OCI-LY7 (cell line): Measurements from ENCODE around the gene OST4. TPM values are rescaled to one million over a fixed set of nuclear protein-coding genes. Genes with fewer than 3 reads are reported as not detected.

Experiments used
- BruUV-seq: library from RNA; stranded (reverse); fragments of 400-500 nt; replicated peaks from 2 replicates; lab custom pipeline; 2021; lab: Mats Ljungman, UMichigan
- CTCF ChIA-PET: fragments of 300-600 bp; sonication (Branson Sonifier 250); formaldehyde crosslinking; loops from one replicate; lab custom pipeline; 2022; ENCODE audit warnings: antibody characterized with exemption; ENCODE audit not compliant: unreplicated experiment; lab: Charles Lee
- POLR2A ChIA-PET: fragments of 300-600 bp; sonication (Branson Sonifier 250); formaldehyde crosslinking; loops from one replicate; lab custom pipeline; 2022; ENCODE audit warnings: antibody characterized with exemption; lab: Charles Lee
- DNase-seq: peaks from one replicate; pipeline ENCODE4 v3.0.0-alpha.2; 2015; ENCODE audit warnings: low spot score
- H2AFZ ChIP-seq: fragments of 200-600 bp; sonication (generic), shearing (Covaris generic); 2 replicates; pipeline ENCODE4 v1.6.1; 2014; ENCODE audit warnings: mild to moderate bottlenecking, antibody characterized with exemption, low read length, moderate library complexity
- H3K27ac ChIP-seq: fragments of 200-600 bp; sonication (generic); 2 replicates; pipeline ENCODE4 v1.5.1; 2014; ENCODE audit warnings: mixed run types, low read depth, mild to moderate bottlenecking, moderate library complexity, low read length, inconsistent platforms; ENCODE audit not compliant: poor library complexity, severe bottlenecking
- H3K36me3 ChIP-seq: fragments of 200-600 bp; sonication (generic); 2 replicates; pipeline ENCODE4 v1.6.1; 2014; ENCODE audit warnings: mild to moderate bottlenecking, antibody characterized with exemption, low read length, moderate library complexity, mixed read lengths; ENCODE audit not compliant: insufficient read depth
- H3K4me1 ChIP-seq: fragments of 200-600 bp; sonication (generic); 2 replicates; pipeline ENCODE4 v1.5.1; 2014; ENCODE audit warnings: mild to moderate bottlenecking, low read length; ENCODE audit not compliant: insufficient read depth, poor library complexity, severe bottlenecking
- H3K4me2 ChIP-seq: fragments of 200-600 bp; sonication (generic); 2 replicates; pipeline ENCODE4 v1.6.1; 2014; ENCODE audit warnings: mild to moderate bottlenecking, low read length
- H3K4me3 ChIP-seq: fragments of 200-600 bp; sonication (generic); 2 replicates; pipeline ENCODE4 v1.5.1; 2014; ENCODE audit warnings: mild to moderate bottlenecking, low read depth, low read length; ENCODE audit not compliant: poor library complexity, severe bottlenecking
- H3K79me2 ChIP-seq: fragments of 200-600 bp; sonication (generic); 2 replicates; pipeline ENCODE4 v1.6.1; 2016; ENCODE audit warnings: low read depth, mild to moderate bottlenecking, low read length, moderate library complexity, mixed read lengths; ENCODE audit not compliant: insufficient read depth
- H3K9me2 ChIP-seq: fragments of 200-600 bp; sonication (generic); 2 replicates; pipeline ENCODE4 v1.6.1; 2016; ENCODE audit warnings: mild to moderate bottlenecking, low read length, mixed read lengths; ENCODE audit not compliant: insufficient read depth
- H3K9me3 ChIP-seq: fragments of 200-600 bp; sonication (generic); 2 replicates; pipeline ENCODE4 v1.6.1; 2014; ENCODE audit warnings: mild to moderate bottlenecking, mixed run types, low read length, mixed read lengths
- H4K20me1 ChIP-seq: fragments of 200-600 bp; sonication (generic); 2 replicates; pipeline ENCODE4 v1.6.1; 2014; ENCODE audit warnings: mild to moderate bottlenecking, antibody characterized with exemption, low read length, moderate library complexity, mixed read lengths; ENCODE audit not compliant: insufficient read depth
- CTCF ChIP-seq: fragments of 200-600 bp; sonication (generic); conservative IDR thresholded peaks from 2 replicates; pipeline ENCODE4 v1.5.1; 2014; ENCODE audit warnings: mild to moderate bottlenecking, antibody characterized with exemption, low read length, moderate library complexity, mixed read lengths
- EZH2phosphoT487 ChIP-seq: fragments of 200-600 bp; sonication (generic); IDR thresholded peaks from 2 replicates; pipeline ENCODE4 v1.6.1; 2018; ENCODE audit warnings: low read depth, borderline replicate concordance, mild to moderate bottlenecking, mixed run types, antibody characterized with exemption, low read length, moderate library complexity, mixed read lengths
- intact Hi-C: fragments of 100-400 bp; cut with micrococcal nuclease; formaldehyde crosslinking; loops from one replicate; pipeline ENCODE4 v1.10.0; 2022; ENCODE audit not compliant: unreplicated experiment
- total RNA-seq, 2 experiments: library from RNA; depleted of rRNA in 1 of 2; stranded (reverse); fragments of >200 nt in 1 of 2; shearing (Covaris generic) in 1 of 2; gene quantifications; 2 replicates each; pipeline ENCODE4 v1.2.3, GENCODE V29; 2014 to 2022

Gene OST4
- total RNA-seq, 2 experiments from 2014 or later = 214 to 267 TPM

GRCh38 chr2:27109083-27109482, 37.6 kb upstream of the OST4 start:
- Histone ChIP-seq H3K9me2 (no peaks in the 10 kb centered on the region), H3K36me3 (no peaks in the 10 kb centered on the region), H3K4me2 (no peak overlapping the region), H2AFZ (no peak overlapping the region), H3K27ac (no peak overlapping the region), H3K9me3 (no peaks in the 10 kb centered on the region), H3K79me2 (no peaks in the 10 kb centered on the region), H3K4me3 (no peak overlapping the region), H3K4me1 (peaks cover 10% of the 10 kb centered on the region), H4K20me1 (no peaks in the 10 kb centered on the region)
- ChIA-PET CTCF (interaction anchor here (1.4 kb wide), 1 partner anchor 25 kb away, joined by 3 read pairs; no protein-coding TSS in a partner anchor), POLR2A (interaction anchor here (0.6 to 0.7 kb wide), 3 partner anchors 12 to 519 kb away, joined by 3 to 4 read pairs (median 3); no protein-coding TSS in a partner anchor)
- TF ChIP-seq EZH2phosphoT487 (no peak), CTCF (no peak)
- BruUV-seq = no TSS peak
- DNase-seq = no peak
- intact Hi-C loops = no loop called here

- no TSS peak for BruUV-seq
- H3K4me3 ChIP-seq = no peak overlapping the region
- H4K20me1 ChIP-seq = no peaks in the 10 kb centered on the region
- DNase-seq = no peak
- H2AFZ ChIP-seq = no peak overlapping the region
- no peaks in the 10 kb centered on the region for H3K9me3 ChIP-seq
- H3K36me3 ChIP-seq = no peaks in the 10 kb centered on the region
- H3K9me2 ChIP-seq = no peaks in the 10 kb centered on the region
- H3K27ac ChIP-seq = no peak overlapping the region
- no peaks in the 10 kb centered on the region for H3K79me2 ChIP-seq
- intact Hi-C loops = no loop called here
- ChIA-PET CTCF (interaction anchor here (1.4 kb wide), 1 partner anchor 26 kb away, joined by 3 read pairs; no protein-coding TSS in a partner anchor), POLR2A (interaction anchor here (0.7 to 1.2 kb wide), 2 partner anchors 24 to 266 kb away, joined by 4 to 5 read pairs; no protein-coding TSS in a partner anchor)
- H3K4me1 ChIP-seq = peaks cover 10% of the 10 kb centered on the region
- no peak for TF ChIP-seq CTCF
- no peak for TF ChIP-seq EZH2phosphoT487
- no peak overlapping the region for H3K4me2 ChIP-seq
Measured at GRCh38 chr2:27108221-27108620, 36.8 kb upstream of the OST4 start.

GRCh38 chr2:27105981-27106380, 34.5 kb upstream of the OST4 start:
- Histone ChIP-seq H3K4me2 (no peak overlapping the region), H3K79me2 (no peaks in the 10 kb centered on the region), H3K4me1 (peaks cover 10% of the 10 kb centered on the region), H3K9me3 (no peaks in the 10 kb centered on the region), H3K27ac (no peak overlapping the region), H3K9me2 (no peaks in the 10 kb centered on the region), H4K20me1 (no peaks in the 10 kb centered on the region), H2AFZ (no peak overlapping the region), H3K4me3 (no peak overlapping the region), H3K36me3 (no peaks in the 10 kb centered on the region)
- POLR2A ChIA-PET = interaction anchor here (1.3 to 1.5 kb wide), 3 partner anchors 9 to 79 kb away, joined by 3 to 6 read pairs (median 4); no protein-coding TSS in a partner anchor
- no TSS peak for BruUV-seq
- intact Hi-C loops = no loop called here
- DNase-seq = no peak
- CTCF ChIA-PET = no interaction called here
- TF ChIP-seq EZH2phosphoT487 (no peak), CTCF (no peak)
